ENCODE measurements around the gene PDCD1LG2. TPM values are rescaled to one million over a fixed set of nuclear protein-coding genes. Genes with fewer than 3 reads are reported as not detected.

PDCD1LG2 gene
- total and polyA plus RNA-seq, 2 experiments from 2014 or later: not detected

- H3K4me3 Mint-ChIP-seq: no peak overlapping the region
- H3K36me3 Mint-ChIP-seq (ENCODE audit: low read depth): no peaks in the 10 kb centered on the region
- H3F3A ChIP-seq (replicated peaks; ENCODE audit: low read depth): no peaks in the 10 kb centered on the region
- H2AFZ ChIP-seq: no peak overlapping the region
- H3K4me1 Mint-ChIP-seq: peaks cover 4% of the 10 kb centered on the region; the same call in 2 of the 3 replicates
- no peak for DNase-seq (ENCODE audit: low spot score)
- no peaks in the 10 kb centered on the region for H4K20me1 ChIP-seq (replicated peaks; ENCODE audit: insufficient read depth)
- no peaks in the 10 kb centered on the region for H3K36me3 ChIP-seq (ENCODE audit: insufficient read depth)
- no peak for ATAC-seq
- no peaks in the 10 kb centered on the region for H3K4me1 ChIP-seq (ENCODE audit: insufficient read depth)
- H3K27ac Mint-ChIP-seq: no peak overlapping the region
- H3K27me3 Mint-ChIP-seq (ENCODE audit: insufficient read depth, low read depth, poor library complexity): peaks cover 4% of the 10 kb centered on the region
- no peaks in the 10 kb centered on the region for H3K9me2 ChIP-seq (ENCODE audit: insufficient read depth)
- H3K79me2 ChIP-seq (replicated peaks; ENCODE audit: insufficient read depth): no peaks in the 10 kb centered on the region
- no peak overlapping the region for H3K27ac ChIP-seq (ENCODE audit: low read depth)
- no peaks in the 10 kb centered on the region for H3K27me3 ChIP-seq (ENCODE audit: insufficient read depth)
- no peaks in the 10 kb centered on the region for H3K9me3 Mint-ChIP-seq
- H3K4me2 ChIP-seq: no peak overlapping the region
- H3K4me3 ChIP-seq: no peak overlapping the region
- TF ChIP-seq ZNF114 (CRISPR knock-in tag; IDR thresholded peaks at IDR 0.05) (no peak), POLR2AphosphoS5 (IDR thresholded peaks at IDR 0.05; ENCODE audit: low read depth) (no peak), ETS1 (IDR thresholded peaks at IDR 0.05) (no peak), STAT1 (IDR thresholded peaks at IDR 0.05; ENCODE audit: unreplicated experiment) (no peak), EZH2 (IDR thresholded peaks at IDR 0.05; ENCODE audit: low read depth, unreplicated experiment) (no peak), CREB1 (CRISPR knock-in tag; IDR thresholded peaks at IDR 0.05; ENCODE audit: low read depth) (no peak), ZNF462 (CRISPR knock-in tag; IDR thresholded peaks at IDR 0.05) (no peak), JUNB (IDR thresholded peaks at IDR 0.05; ENCODE audit: unreplicated experiment) (no peak), EZH2phosphoT487 (IDR thresholded peaks at IDR 0.05; ENCODE audit: unreplicated experiment) (no peak), REST (IDR thresholded peaks at IDR 0.05; ENCODE audit: unreplicated experiment) (no peak), ZNF331 (CRISPR knock-in tag; IDR thresholded peaks at IDR 0.05; ENCODE audit: low read depth) (no peak), CTCF (conservative IDR thresholded peaks at IDR 0.05; ENCODE audit: low read depth in 2 of 2) (no peak), NANOG (IDR thresholded peaks at IDR 0.05; ENCODE audit: borderline replicate concordance) (no peak)
These were observed 82.6 kb downstream of the PDCD1LG2 start for GRCh38 chr9:5592904-5593303.

Measured in GM23338 (cell line).